ENCODE measurements around the gene MET.
A peak's percentile ranks its signal among the peaks of the same experiment; 100 is the strongest.
"Not testable (repeated sequence)": the region's sequence is repeated elsewhere in the genome, so short reads cannot be mapped to it uniquely, and the experiment has no call there.

MET gene

GRCh38 chr7:116757283-116757682 lies 85.3 kb downstream of the MET start:
- DNase-seq = no peak

GRCh38 chr7:116759642-116760041 lies 87.6 kb downstream of the MET start:
- not testable (repeated sequence) for DNase-seq

GRCh38 chr7:116762971-116763370 lies 91.0 kb downstream of the MET start:
- no peak for DNase-seq

GRCh38 chr7:116763647-116764046 lies 91.7 kb downstream of the MET start:
- no peak for DNase-seq

- DNase-seq = no peak
Measured at GRCh38 chr7:116766881-116767280, 94.9 kb downstream of the MET start.

GRCh38 chr7:116769546-116769945 lies 97.5 kb downstream of the MET start:
- no peak for DNase-seq

GRCh38 chr7:116770941-116771340 lies 98.9 kb downstream of the MET start:
- no peak for DNase-seq

- no peak for DNase-seq
Measured at GRCh38 chr7:116771640-116772039, 99.6 kb downstream of the MET start.

GRCh38 chr7:116772423-116772863 lies 100.4 kb downstream of the MET start:
- no peak for DNase-seq

GRCh38 chr7:116772926-116773749 lies 101.1 kb downstream of the MET start:
- DNase-seq = no peak

- no peak for DNase-seq
Measured at GRCh38 chr7:116776046-116776445, 104.0 kb downstream of the MET start.

GRCh38 chr7:116776610-116777289 lies 104.8 kb downstream of the MET start:
- no peak for DNase-seq

- no peak for DNase-seq
Measured at GRCh38 chr7:116777651-116778281, 105.8 kb downstream of the MET start.

- no peak for DNase-seq
Measured at GRCh38 chr7:116779216-116779615, 107.2 kb downstream of the MET start.

GRCh38 chr7:116779931-116780330 lies 107.9 kb downstream of the MET start:
- no peak for DNase-seq

- DNase-seq = peak; percentile 4
Measured at GRCh38 chr7:116780521-116780920, 108.5 kb downstream of the MET start.

- no peak for DNase-seq
Measured at GRCh38 chr7:116780966-116781365, 109.0 kb downstream of the MET start.

GRCh38 chr7:116781584-116781983 lies 109.6 kb downstream of the MET start:
- DNase-seq = no peak

GRCh38 chr7:116782177-116782711 lies 110.2 kb downstream of the MET start:
- DNase-seq = no peak

GRCh38 chr7:116783666-116784318 lies 111.8 kb downstream of the MET start:
- no peak for DNase-seq

GRCh38 chr7:116784647-116785046 lies 112.7 kb downstream of the MET start:
- no peak for DNase-seq

- no peak for DNase-seq
Measured at GRCh38 chr7:116785843-116786242, 113.8 kb downstream of the MET start.

Measured in hematopoietic multipotent progenitor cell treated with erythropoietin and hydrocortisone succinate and interleukin-3 and kit ligand, for 6 days (in vitro differentiated cells).